ENCODE data around the gene BNIP1.

Gene BNIP1

DNA sequence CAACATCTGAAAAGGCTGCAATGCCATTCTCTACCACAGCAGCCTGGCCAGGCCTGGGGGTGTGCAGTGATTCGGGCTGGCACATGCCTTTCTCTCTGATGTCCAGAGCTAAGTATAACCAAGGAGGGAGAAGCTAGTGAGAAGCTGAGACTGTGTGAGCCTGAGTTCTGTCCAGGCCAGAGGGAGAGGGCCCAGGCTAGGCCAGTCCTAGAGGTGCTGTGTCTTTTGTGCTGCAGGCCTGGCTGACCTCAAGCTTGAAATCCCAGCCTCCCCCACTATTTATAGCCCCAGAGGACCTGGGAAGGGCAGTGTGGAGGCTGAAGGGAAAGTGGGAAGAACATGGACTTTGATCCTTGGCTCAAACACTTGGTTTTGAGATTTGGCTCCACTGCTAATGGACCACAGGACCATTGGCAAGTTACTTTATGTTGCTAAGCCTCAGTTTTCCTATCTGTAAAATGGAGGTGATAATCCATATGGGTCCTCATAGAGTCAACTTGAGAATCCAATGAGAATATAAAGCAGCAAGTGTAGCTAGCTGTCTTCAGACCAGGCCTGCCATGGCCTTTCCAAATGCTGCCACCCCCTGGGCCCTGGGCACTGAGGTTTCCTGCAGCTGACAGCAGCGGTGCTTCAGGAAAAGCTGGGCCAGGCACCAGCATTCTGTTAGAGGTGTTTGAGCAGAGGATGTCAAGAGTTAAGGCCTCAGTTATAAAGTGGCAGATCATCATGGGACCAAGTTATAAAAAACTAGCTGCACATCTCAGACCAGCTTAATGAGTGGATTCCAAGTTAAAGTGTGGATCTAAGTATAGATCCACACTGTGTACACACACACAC lies 21.1 kb downstream of the BNIP1 start:
- Histone ChIP-seq H3K9ac (ENCODE audit: low read length) (no peak overlapping the region), H3K27ac (ENCODE audit: low read depth, low read length) (no peak overlapping the region), H3K4me1 (ENCODE audit: control insufficient read depth, insufficient read depth, low read length) (no peaks in the 10 kb centered on the region), H3K4me3 (ENCODE audit: low read depth, low read length) (no peak overlapping the region), H3K27me3 (ENCODE audit: control insufficient read depth, insufficient read depth, low read length) (no peaks in the 10 kb centered on the region), H3K36me3 (ENCODE audit: control insufficient read depth, insufficient read depth, low read length) (peaks cover 8% of the 10 kb centered on the region; the same call in 1 of the 2 replicates), H3K9me3 (ENCODE audit: control insufficient read depth, insufficient read depth, low read depth, low read length) (no peaks in the 10 kb centered on the region)

DNA sequence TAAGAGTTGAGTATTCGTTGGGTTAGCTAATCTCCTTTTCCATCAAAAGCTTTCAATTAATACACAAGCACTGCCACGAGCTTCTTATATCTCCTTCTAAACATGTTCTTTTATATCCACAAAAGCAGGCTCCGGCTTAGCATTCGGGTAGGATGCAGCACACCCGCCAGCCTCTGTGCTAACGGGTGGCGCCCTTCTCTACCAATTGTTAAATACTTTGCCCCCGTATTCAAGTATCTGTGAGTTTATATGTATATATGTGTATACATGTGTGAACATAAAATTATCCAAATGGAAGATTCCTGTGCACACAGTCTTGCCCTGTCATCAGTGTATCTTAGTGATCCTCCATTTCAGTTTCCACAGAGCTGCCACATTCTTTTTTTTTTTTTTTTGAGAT lies 27.8 kb downstream of the BNIP1 start:
- H3K4me3 ChIP-seq (ENCODE audit: low read depth, low read length): no peak overlapping the region

DNA sequence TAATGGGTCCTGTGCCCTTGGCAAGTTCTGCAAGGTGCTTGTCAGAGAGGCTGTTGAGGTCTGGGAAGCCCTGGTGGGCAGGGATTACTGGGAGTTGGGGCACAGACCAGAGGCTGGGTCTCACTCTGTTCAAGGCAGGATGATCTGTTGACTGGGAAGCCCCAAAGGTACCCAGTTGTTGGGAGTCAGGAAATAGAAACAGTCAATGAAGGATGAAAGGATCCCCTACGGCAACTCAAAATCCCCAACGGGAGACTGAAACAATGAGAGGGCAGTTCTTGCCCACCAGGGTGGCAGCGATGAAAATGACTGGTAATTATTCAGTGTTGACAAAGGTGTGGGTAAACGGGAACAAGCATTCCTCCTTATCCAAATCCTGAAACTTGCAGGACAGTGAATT lies 31.2 kb downstream of the BNIP1 start:
- Histone ChIP-seq H3K9me3 (ENCODE audit: control insufficient read depth, insufficient read depth, low read depth, low read length) (peaks cover 4% of the 10 kb centered on the region; the same call in 1 of the 2 replicates), H3K4me3 (ENCODE audit: low read depth, low read length) (no peak overlapping the region), H3K27me3 (ENCODE audit: control insufficient read depth, insufficient read depth, low read length) (peaks cover 2% of the 10 kb centered on the region; the same call in 1 of the 2 replicates), H3K9ac (ENCODE audit: low read length) (no peak overlapping the region), H3K36me3 (ENCODE audit: control insufficient read depth, insufficient read depth, low read length) (no peaks in the 10 kb centered on the region), H3K27ac (ENCODE audit: low read depth, low read length) (no peak overlapping the region), H3K4me1 (ENCODE audit: control insufficient read depth, insufficient read depth, low read length) (peaks cover 9% of the 10 kb centered on the region)

More for the DNA sequence above, 27.8 kb downstream of the BNIP1 start:
- Histone ChIP-seq H3K4me1 (ENCODE audit: control insufficient read depth, insufficient read depth, low read length) (peaks cover 9% of the 10 kb centered on the region), H3K9ac (ENCODE audit: low read length) (no peak overlapping the region), H3K36me3 (ENCODE audit: control insufficient read depth, insufficient read depth, low read length) (no peaks in the 10 kb centered on the region), H3K9me3 (ENCODE audit: control insufficient read depth, insufficient read depth, low read depth, low read length) (no peaks in the 10 kb centered on the region), H3K27ac (ENCODE audit: low read depth, low read length) (no peak overlapping the region), H3K27me3 (ENCODE audit: control insufficient read depth, insufficient read depth, low read length) (no peaks in the 10 kb centered on the region)

DNA sequence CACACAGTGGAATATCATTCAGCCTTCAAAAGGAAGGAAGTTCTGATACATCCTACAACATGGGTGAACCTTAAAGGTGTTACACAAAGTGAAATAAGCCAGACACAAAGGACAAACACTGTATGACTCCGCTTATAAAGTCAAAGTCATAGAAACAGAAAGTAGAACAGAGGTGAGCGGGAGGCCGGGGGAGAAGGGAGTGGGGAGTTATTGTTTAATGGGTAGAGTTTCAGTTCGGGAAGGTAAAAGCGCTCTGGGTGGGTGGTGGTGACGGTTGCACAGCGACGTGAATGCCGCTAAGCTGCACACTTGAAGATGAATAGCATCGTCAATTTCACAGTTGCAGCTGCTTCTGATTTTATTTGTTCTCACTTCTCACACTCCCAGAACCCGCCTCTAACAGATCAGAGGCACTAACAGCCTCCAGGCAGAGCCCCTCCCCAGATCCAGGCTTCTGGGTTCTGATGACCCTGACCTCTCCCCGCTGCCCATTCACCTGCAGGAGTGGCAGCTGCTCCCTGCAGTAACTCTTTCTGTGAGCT lies 34.1 kb downstream of the BNIP1 start:
- Histone ChIP-seq H3K27me3 (ENCODE audit: control insufficient read depth, insufficient read depth, low read length) (peaks cover 3% of the 10 kb centered on the region; the same call in 1 of the 2 replicates), H3K27ac (ENCODE audit: low read depth, low read length) (no peak overlapping the region), H3K9me3 (ENCODE audit: control insufficient read depth, insufficient read depth, low read depth, low read length) (peaks cover 4% of the 10 kb centered on the region; the same call in 1 of the 2 replicates), H3K9ac (ENCODE audit: low read length) (peak overlapping the region; percentile 11), H3K4me1 (ENCODE audit: control insufficient read depth, insufficient read depth, low read length) (peaks cover 9% of the 10 kb centered on the region), H3K4me3 (ENCODE audit: low read depth, low read length) (no peak overlapping the region), H3K36me3 (ENCODE audit: control insufficient read depth, insufficient read depth, low read length) (no peaks in the 10 kb centered on the region)

DNA sequence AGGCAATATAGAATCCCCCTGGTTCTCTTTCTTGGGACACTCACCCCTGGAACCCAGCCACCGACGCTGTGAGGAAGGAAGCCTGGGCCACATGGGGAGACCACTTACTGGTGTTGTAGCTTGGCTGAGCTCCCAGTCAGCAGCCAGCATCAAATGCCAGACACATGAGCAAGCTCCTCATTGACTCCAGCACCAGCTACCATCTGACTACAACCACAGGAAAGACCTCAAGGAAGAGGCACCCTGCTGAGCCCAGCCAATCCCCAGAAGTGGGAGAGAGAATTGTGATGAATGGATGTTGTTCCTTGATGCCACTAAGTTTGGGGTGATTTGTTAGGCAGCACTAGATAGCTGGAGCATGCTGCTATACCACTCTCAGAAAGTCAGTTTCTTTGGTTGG lies 36.0 kb downstream of the BNIP1 start:
- Histone ChIP-seq H3K9ac (ENCODE audit: low read length) (no peak overlapping the region), H3K27ac (ENCODE audit: low read depth, low read length) (no peak overlapping the region), H3K36me3 (ENCODE audit: control insufficient read depth, insufficient read depth, low read length) (no peaks in the 10 kb centered on the region), H3K4me3 (ENCODE audit: low read depth, low read length) (no peak overlapping the region), H3K4me1 (ENCODE audit: control insufficient read depth, insufficient read depth, low read length) (peaks cover 5% of the 10 kb centered on the region), H3K27me3 (ENCODE audit: control insufficient read depth, insufficient read depth, low read length) (peaks cover 3% of the 10 kb centered on the region; the same call in 1 of the 2 replicates), H3K9me3 (ENCODE audit: control insufficient read depth, insufficient read depth, low read depth, low read length) (peaks cover 4% of the 10 kb centered on the region; the same call in 1 of the 2 replicates)

DNA sequence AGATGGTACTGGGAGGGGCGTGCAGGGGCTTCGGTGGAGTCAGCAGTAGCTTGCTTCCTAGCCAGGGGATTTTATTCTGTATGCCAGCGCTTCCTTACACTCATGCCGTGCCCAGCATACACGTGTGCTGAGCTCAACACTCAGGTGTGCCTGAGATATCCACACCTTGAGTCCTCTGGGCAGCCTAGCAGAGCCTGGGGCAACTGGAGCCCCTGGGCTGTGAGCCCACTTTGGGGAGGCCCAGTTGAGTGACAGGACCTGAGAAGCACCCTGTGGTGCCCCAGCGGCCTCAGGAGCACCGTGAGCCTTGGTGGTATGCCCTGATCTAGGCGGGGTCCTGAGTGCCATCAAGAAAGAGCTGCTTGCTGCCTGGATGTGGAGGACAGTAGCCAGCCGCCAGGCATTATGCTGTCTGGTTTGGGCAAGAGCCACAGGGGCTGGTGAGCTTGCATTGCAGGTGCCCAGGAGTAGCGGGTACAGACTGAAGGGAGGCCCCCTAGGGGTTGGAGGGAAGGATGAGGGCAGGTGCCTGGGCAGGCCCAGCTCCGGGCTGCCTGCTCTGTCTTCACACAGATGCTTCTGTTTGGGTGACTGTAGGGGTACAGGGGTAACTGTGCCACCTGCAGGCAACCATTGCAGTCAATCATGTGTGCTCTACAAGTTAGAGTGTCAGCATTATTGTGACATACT lies 42.9 kb downstream of the BNIP1 start:
- Histone ChIP-seq H3K36me3 (ENCODE audit: control insufficient read depth, insufficient read depth, low read length) (no peaks in the 10 kb centered on the region), H3K9ac (ENCODE audit: low read length) (no peak overlapping the region), H3K27me3 (ENCODE audit: control insufficient read depth, insufficient read depth, low read length) (no peaks in the 10 kb centered on the region), H3K27ac (ENCODE audit: low read depth, low read length) (no peak overlapping the region), H3K4me3 (ENCODE audit: low read depth, low read length) (no peak overlapping the region), H3K9me3 (ENCODE audit: control insufficient read depth, insufficient read depth, low read depth, low read length) (no peaks in the 10 kb centered on the region), H3K4me1 (ENCODE audit: control insufficient read depth, insufficient read depth, low read length) (no peaks in the 10 kb centered on the region)

DNA sequence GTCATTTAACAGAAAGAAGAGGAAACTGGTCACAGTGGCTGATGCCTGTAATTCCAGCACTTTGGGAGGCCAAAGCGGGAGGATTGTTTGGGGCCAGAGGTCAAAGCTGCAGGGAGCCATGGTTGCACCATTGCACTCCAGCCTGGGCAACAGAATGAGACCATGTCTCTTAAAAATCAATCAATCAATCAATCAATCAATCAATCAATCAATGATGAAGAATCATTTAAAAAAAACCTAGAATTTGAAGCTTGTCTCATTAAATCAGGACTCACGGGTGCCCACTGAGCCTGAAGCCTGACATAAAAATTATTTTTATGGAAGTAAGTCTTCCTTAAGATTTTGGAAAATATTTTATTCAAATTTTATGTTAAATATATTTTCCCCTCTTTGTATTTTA lies 43.9 kb downstream of the BNIP1 start:
- Histone ChIP-seq H3K27ac (ENCODE audit: low read depth, low read length) (no peak overlapping the region), H3K9me3 (ENCODE audit: control insufficient read depth, insufficient read depth, low read depth, low read length) (no peaks in the 10 kb centered on the region), H3K4me3 (ENCODE audit: low read depth, low read length) (no peak overlapping the region), H3K4me1 (ENCODE audit: control insufficient read depth, insufficient read depth, low read length) (no peaks in the 10 kb centered on the region), H3K9ac (ENCODE audit: low read length) (no peak overlapping the region), H3K27me3 (ENCODE audit: control insufficient read depth, insufficient read depth, low read length) (no peaks in the 10 kb centered on the region), H3K36me3 (ENCODE audit: control insufficient read depth, insufficient read depth, low read length) (no peaks in the 10 kb centered on the region)

DNA sequence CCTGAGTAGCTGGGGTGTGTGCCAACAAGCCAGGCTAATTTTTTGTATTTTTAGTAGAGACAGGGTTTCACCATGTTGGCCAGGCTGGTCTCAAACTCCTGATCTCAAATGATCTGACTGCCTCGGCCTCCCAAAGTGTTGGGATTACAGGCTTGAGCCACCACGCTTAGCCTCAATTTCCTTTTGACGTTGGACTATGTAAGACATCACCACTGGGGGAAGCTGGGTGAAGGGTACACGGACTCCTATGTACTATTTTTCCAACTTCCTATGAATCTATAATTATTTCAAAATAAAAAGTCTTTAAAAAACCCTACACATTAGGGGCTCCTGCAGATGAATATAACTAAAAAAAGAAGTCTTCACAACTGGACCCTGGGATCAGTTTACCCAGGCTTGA lies 46.7 kb downstream of the BNIP1 start:
- H3K27ac ChIP-seq (ENCODE audit: low read depth, low read length): no peak overlapping the region
- no peaks in the 10 kb centered on the region for H3K27me3 ChIP-seq (ENCODE audit: control insufficient read depth, insufficient read depth, low read length)
- no peak overlapping the region for H3K4me3 ChIP-seq (ENCODE audit: low read depth, low read length)
- no peaks in the 10 kb centered on the region for H3K4me1 ChIP-seq (ENCODE audit: control insufficient read depth, insufficient read depth, low read length)
- H3K9me3 ChIP-seq (ENCODE audit: control insufficient read depth, insufficient read depth, low read depth, low read length): no peaks in the 10 kb centered on the region
- no peak overlapping the region for H3K9ac ChIP-seq (ENCODE audit: low read length)
- H3K36me3 ChIP-seq (ENCODE audit: control insufficient read depth, insufficient read depth, low read length): no peaks in the 10 kb centered on the region

DNA sequence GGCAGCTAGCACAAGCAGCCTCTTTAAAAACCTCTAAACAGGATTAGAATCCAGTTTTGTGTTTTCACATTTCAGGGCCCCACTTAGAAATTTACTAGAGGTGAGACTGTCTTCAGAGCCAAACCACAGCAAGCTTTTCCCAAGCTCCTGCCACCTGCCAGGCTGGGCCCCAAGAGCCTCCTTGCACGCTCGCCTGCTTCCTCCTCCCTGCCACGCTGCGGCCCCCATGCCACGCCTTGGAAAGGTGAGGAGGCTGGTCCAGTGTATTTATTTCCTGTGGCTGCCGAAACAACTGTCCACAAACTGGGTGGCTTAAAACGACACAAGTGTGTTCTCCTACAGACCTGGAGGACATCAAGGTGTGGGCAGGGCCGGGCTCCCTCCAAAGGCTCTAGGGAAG lies 47.2 kb downstream of the BNIP1 start:
- H3K4me3 ChIP-seq (ENCODE audit: low read depth, low read length): no peak overlapping the region
- no peaks in the 10 kb centered on the region for H3K36me3 ChIP-seq (ENCODE audit: control insufficient read depth, insufficient read depth, low read length)
- H3K9me3 ChIP-seq (ENCODE audit: control insufficient read depth, insufficient read depth, low read depth, low read length): no peaks in the 10 kb centered on the region
- H3K27ac ChIP-seq (ENCODE audit: low read depth, low read length): no peak overlapping the region
- H3K27me3 ChIP-seq (ENCODE audit: control insufficient read depth, insufficient read depth, low read length): no peaks in the 10 kb centered on the region; the same call in 1 of the 2 replicates
- no peak overlapping the region for H3K9ac ChIP-seq (ENCODE audit: low read length)
- no peaks in the 10 kb centered on the region for H3K4me1 ChIP-seq (ENCODE audit: control insufficient read depth, insufficient read depth, low read length)

DNA sequence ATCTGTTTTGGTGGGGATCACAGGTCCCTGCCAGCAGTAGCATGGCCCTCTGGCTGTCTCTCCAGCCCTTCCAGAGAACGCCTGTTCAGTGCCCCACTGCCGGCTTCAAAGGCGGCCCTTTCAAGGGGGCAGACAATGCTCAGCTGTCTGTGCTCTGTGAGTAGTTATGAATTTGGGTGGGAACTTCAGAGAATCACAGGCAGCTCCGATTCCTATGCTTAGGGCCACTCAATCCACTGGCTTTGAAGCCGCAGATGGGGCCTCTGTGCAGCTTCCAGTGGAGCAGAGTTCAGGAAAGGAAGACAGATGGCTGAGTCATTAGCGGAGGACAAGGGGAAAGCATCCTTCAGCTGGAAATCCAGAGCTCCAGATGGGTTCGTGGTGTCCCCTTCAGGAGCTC lies 48.2 kb downstream of the BNIP1 start:
- H3K27me3 ChIP-seq (ENCODE audit: control insufficient read depth, insufficient read depth, low read length): no peaks in the 10 kb centered on the region; the same call in 1 of the 2 replicates
- H3K4me3 ChIP-seq (ENCODE audit: low read depth, low read length): no peak overlapping the region
- no peak overlapping the region for H3K9ac ChIP-seq (ENCODE audit: low read length)
- H3K9me3 ChIP-seq (ENCODE audit: control insufficient read depth, insufficient read depth, low read depth, low read length): no peaks in the 10 kb centered on the region
- H3K4me1 ChIP-seq (ENCODE audit: control insufficient read depth, insufficient read depth, low read length): no peaks in the 10 kb centered on the region
- no peak overlapping the region for H3K27ac ChIP-seq (ENCODE audit: low read depth, low read length)
- no peaks in the 10 kb centered on the region for H3K36me3 ChIP-seq (ENCODE audit: control insufficient read depth, insufficient read depth, low read length)
